Activated CD4-positive, alpha-beta T cell treated with anti-CD3 and anti-CD28 coated beads, Interleukin-2, amount 50 U/mL, for 4 hours (primary cell): ENCODE results near the gene ULK4.
"Not testable (repeated sequence)": the region's sequence is repeated elsewhere in the genome, so short reads cannot be mapped to it uniquely, and the experiment has no call there.

Experiments
- DNase-seq, 2 experiments: peaks; one replicate each; pipeline ENCODE4 v3.0.0-alpha.2; 2020

Gene ULK4

DNA sequence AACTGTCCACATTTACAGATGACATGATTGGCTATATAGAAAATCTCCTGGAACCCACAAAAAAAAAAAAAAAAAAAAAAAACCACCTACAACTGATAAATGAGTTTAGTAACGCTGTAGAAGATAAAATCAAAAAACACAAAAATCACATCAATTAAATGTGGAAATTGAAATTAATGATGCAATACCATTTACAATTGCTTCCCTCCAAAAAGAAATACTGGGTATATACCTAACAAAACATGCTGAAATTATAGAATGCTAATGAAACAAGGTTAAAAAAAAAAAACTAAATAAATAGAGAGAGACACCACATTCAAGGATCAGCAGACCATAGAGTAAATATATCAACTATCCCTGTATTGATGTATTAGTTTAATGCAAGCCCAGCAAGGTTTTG lies 215.7 kb downstream of the ULK4 start:
- no peak for DNase-seq

DNA sequence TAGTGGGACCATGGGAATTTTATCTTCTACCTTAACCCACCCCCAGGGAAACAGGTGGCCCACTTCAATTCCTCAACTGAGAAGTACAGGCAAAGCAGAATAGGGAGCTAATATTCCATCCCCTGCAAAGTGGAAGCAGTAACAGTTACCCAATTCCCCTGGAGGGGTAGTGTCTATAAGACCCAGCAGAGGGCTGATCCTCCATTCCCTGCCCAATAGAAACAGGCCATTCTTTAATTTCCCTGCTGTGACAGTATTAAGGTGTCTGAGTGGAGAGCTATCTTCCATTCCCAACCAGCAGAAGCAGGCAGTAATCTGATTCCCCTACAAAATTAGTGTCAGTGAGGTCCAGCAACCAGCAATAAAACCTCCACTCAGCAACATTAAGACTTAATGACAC lies 219.8 kb downstream of the ULK4 start:
- DNase-seq = no peak

- DNase-seq = no peak
These were observed 221.5 kb downstream of the ULK4 start for GRCh38 chr3:41740374-41740886.

DNA sequence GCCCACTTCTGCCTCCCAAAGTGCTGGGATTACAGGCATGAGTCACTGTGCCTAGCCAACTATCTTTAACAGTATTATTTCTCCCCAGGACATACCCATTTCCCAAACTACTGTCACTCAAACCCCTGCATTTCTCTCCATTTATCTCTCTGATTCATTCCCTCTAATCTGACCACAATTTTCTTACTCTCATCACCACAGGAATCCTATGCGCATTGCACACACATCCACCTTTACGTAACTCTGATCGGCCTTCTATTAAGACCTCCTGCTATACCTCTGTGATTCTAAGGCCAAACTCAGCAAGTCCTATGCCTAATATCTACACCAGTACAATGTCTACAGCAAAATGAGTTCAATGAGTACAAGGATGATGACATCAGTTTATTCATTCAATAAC lies 235.0 kb downstream of the ULK4 start:
- no peak for DNase-seq

GRCh38 chr3:41717641-41718040 lies 244.3 kb downstream of the ULK4 start:
- DNase-seq = no peak

GRCh38 chr3:41716471-41716870 lies 245.4 kb downstream of the ULK4 start:
- no peak for DNase-seq

DNA sequence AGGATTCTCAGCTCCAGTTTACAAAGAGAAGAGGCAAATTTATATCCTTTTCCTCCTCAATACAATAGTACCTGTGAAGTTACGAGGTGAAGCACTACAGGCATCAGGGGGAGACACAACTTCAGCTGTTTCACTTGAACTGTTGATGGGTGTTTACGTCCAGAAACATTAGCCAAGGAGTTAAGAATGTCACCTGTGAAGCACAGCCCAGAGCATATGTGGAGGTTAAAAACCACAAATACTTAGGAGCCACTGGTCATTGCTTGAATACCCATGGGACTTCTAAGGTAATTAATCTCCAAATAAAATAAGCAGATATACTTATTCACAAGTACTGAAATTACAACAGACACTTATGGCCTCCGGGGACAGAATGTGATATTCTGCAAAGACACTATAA lies 246.5 kb downstream of the ULK4 start:
- no peak for DNase-seq

DNA sequence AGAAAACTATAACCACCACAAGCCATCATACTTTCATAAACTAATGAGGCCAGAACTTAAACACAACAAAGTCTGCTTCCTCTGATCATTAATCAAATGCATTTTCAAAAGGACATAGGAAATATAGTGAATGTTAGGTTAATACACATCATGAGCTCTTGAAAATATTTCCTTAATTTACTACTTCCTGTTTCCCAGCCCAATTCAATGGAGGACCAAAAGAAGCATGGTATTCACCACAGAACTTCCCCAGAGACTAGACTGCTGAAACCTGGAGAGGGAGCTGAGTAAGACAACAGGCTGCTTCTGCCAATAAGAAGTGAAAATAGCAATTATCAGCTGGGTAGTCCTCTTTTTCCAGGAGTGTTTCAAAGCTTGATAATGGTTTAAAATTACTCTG lies 250.3 kb downstream of the ULK4 start:
- DNase-seq = no peak

DNA sequence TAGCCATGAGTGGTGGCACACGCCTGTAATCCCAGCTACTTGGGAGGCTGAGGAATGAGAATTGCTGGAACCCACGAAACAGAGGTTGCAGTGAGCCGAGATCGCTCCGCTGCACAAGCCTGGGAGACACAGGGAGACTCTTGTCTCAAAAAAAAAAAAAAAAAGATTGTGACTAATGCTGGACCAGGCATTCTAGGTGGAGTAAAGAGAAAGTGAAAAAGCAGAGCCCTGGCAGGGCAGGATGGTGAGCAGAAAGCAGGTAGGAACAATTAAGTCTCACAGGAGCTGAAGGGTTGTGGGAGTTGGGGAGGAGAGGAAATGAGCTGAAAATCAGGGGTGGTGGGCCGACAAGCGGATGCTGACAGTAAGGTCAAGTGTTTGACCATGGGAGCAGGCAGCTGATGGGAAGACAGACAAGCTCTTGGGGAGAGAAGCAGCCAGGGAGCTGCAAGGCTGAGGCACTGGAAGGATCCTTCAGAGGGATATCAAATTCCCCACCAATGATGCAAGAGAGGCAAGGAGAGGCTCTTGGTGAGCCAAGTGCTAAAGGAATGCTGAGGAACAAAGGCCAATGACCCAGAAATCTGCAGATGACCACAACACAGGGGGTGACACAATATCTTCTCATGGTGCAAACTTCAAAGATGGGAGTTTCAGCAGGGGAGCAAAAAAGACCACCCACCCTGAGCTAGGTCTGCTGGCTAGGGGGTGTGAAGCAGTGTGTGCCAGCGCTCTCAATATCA lies 251.1 kb downstream of the ULK4 start:
- no peak for DNase-seq

- not testable (repeated sequence) for DNase-seq
These were observed 252.7 kb downstream of the ULK4 start for GRCh38 chr3:41709213-41709612.

DNA sequence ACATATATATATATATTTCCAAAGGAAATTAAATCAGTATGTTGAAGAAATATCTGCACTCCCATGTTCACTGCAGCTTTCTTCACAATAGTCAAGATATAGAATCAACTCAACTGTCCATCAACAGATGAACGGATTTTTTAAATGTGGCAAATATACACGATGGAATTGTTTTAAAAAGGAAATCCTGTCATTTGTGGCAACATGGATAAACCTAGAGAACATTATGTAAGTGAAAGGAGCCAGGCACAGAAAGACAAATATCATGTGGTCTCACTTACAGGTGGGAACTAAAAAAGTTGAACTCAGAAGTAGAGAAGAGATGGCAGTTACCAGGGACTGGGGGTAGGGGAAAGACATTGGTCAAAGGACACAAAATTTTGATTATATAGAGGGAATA lies 253.7 kb downstream of the ULK4 start:
- no peak for DNase-seq

GRCh38 chr3:41705893-41706292 lies 256.0 kb downstream of the ULK4 start:
- DNase-seq = no peak

DNA sequence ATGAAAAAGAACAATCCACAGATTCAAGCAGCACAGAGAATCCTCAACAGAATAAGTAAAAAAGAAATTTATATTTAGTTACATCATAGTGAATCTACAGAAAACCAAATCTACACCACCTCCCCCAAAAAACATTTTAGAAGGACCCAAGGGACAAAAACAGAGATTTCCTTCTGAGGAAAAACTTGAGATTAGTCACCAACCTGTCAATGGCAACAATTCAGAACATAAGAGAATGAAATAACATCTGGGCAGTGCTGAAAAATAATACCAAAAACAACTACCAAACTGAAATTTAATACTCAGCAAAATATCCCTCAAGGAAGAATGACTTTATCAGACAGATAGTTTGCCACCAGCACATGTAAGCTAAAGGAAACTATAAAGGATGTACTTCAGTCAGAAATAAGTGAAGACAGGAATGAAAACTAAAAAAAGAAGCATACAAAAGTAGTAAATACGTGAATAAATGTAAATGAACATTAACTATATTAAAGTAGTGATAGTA lies 260.7 kb downstream of the ULK4 start:
- DNase-seq = no peak

- no peak for DNase-seq
These were observed 261.7 kb downstream of the ULK4 start for GRCh38 chr3:41700155-41700554.

DNA sequence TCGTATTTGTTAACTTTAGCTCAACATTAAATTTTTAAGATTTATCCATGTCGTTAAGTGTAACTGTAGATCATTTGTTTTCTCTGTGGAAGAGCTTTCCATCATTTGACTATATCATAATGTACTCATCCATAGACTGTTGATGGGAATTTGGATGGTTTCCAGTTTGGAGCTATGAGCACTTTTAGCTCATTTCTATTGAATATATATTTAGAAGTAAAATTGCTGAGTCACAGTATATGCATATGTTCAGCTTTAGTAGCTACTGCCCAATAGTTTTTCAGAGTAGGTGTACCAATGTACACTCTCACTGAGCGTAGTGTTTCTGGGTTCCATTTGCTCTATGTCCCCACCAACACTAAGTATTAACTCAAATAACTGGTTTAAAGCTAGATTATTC lies 263.0 kb downstream of the ULK4 start:
- DNase-seq = no peak

DNA sequence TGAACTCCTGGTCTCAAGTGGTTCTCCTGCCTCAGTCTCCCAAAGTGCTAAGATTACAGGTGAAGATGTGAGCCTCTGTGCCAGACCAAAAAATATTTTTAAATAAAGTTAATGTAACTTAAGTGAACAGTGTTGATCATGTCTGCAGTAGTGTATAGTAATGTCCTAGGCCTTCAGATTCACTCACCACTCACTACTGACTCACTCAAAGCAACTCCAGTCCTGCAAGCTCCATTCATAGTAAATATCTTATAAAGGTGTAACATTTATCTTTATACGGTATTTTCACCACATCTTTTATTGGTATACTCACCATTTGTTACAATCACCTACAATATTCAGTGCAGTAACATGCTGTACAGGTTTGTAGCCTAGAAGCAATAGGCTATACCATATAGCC lies 264.2 kb downstream of the ULK4 start:
- no peak for DNase-seq

- DNase-seq = not testable (repeated sequence)
These were observed 266.1 kb downstream of the ULK4 start for GRCh38 chr3:41695806-41696205.

DNA sequence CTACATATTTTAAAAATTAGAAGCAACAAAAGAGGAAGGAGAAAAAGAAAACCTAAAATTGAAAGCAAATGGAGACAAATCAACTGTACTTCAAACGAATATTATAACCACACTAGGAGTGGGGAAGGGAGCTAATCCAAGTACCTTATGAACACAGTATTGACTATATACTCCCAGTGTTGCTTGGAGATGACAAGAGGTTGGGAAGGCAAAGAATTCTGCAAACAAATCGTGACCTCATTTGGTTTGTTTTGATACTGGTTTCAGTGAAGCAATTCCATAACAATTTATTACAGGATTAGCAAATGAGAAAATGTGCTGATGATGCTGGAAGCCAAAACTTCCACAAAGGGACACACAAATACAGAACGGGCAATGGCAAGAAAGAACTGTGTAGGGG lies 268.1 kb downstream of the ULK4 start:
- DNase-seq = no peak

GRCh38 chr3:41690766-41691563 lies 270.9 kb downstream of the ULK4 start:
- no peak for DNase-seq

DNA sequence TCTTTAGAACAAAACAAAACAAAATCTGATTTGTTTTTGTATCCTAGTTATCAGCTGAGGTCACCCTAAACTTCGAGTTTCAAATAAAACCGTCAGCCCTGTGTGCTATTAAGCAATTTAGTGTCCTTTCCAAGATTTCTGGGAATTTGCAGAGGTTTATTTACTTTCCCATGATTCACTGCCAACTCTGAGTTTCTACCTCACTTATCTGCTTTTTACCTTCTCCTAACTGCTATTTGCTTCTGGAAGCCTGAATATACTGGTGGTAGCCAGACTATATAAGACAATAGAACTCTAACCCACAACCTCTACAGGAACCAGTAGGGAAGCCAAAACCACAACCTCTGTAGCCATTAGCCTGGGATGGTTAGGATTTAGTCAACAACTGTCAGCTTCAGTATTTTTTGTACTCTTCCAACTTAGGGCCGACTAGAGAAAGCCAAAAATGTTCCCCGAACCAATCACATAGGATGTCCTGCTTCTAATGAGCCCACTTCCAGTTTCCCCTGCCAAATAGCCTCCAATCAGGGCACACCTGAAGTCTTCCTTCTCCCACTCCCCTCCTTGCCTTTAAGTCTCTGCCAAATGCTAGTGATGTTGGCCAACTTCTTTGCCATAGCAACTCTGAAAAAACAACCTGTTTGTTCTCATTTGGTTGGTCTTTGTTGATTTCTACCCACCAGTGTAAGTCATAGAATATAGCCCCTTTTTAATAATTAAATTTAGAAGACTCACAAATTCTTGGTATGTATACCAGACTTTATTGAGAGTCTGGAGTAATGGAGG lies 273.1 kb downstream of the ULK4 start:
- DNase-seq = no peak

GRCh38 chr3:41684797-41685735 lies 276.8 kb downstream of the ULK4 start:
- no peak for DNase-seq
